NCI-H1694 (cell line): ENCODE results near the gene ADCK1.
"Not testable (repeated sequence)": the region's sequence is repeated elsewhere in the genome, so short reads cannot be mapped to it uniquely, and the experiment has no call there.

Source experiments
- DNase-seq: peaks from one replicate; lab custom pipeline; 2025; lab: John Stamatoyannopoulos, UW

Gene ADCK1

GRCh38 chr14:77808250-77808649 lies 8.3 kb downstream of the ADCK1 start:
- DNase-seq: no peak

GRCh38 chr14:77809011-77809410 lies 9.1 kb downstream of the ADCK1 start:
- no peak for DNase-seq

- DNase-seq: no peak
These were observed 12.1 kb downstream of the ADCK1 start for GRCh38 chr14:77812028-77812427.

GRCh38 chr14:77812682-77813081 lies 12.8 kb downstream of the ADCK1 start:
- DNase-seq: not testable (repeated sequence)

- no peak for DNase-seq
These were observed 22.4 kb downstream of the ADCK1 start for GRCh38 chr14:77822307-77822706.

GRCh38 chr14:77822741-77823140 lies 22.8 kb downstream of the ADCK1 start:
- no peak for DNase-seq

- DNase-seq: no peak
These were observed 23.5 kb downstream of the ADCK1 start for GRCh38 chr14:77823378-77823777.

- DNase-seq: no peak
These were observed 26.1 kb downstream of the ADCK1 start for GRCh38 chr14:77825895-77826519.

- DNase-seq: no peak
These were observed 30.8 kb downstream of the ADCK1 start for GRCh38 chr14:77830692-77831091.

GRCh38 chr14:77832297-77832696 lies 32.4 kb downstream of the ADCK1 start:
- no peak for DNase-seq

GRCh38 chr14:77837926-77838325 lies 38.0 kb downstream of the ADCK1 start:
- no peak for DNase-seq

- DNase-seq: no peak
These were observed 39.1 kb downstream of the ADCK1 start for GRCh38 chr14:77838831-77839511.

GRCh38 chr14:77843195-77843594 lies 43.3 kb downstream of the ADCK1 start:
- no peak for DNase-seq

- no peak for DNase-seq
These were observed 43.7 kb downstream of the ADCK1 start for GRCh38 chr14:77843651-77844050.

- no peak for DNase-seq
These were observed 44.9 kb downstream of the ADCK1 start for GRCh38 chr14:77844802-77845201.

- no peak for DNase-seq
These were observed 48.1 kb downstream of the ADCK1 start for GRCh38 chr14:77848031-77848430.

- no peak for DNase-seq
These were observed 49.8 kb downstream of the ADCK1 start for GRCh38 chr14:77849711-77850110.

GRCh38 chr14:77853919-77854318 lies 54.0 kb downstream of the ADCK1 start:
- no peak for DNase-seq

GRCh38 chr14:77856941-77857340 lies 57.0 kb downstream of the ADCK1 start:
- DNase-seq: no peak

GRCh38 chr14:77859934-77860570 lies 60.1 kb downstream of the ADCK1 start:
- DNase-seq: no peak

GRCh38 chr14:77861201-77861600 lies 61.3 kb downstream of the ADCK1 start:
- DNase-seq: no peak

GRCh38 chr14:77862154-77862786 lies 62.4 kb downstream of the ADCK1 start:
- peak; percentile 62 for DNase-seq

- no peak for DNase-seq
These were observed 64.2 kb downstream of the ADCK1 start for GRCh38 chr14:77864085-77864484.
